Neural cell (in vitro differentiated cells): ENCODE data around the gene LMNB1. TPM values are rescaled to one million over a fixed set of nuclear protein-coding genes. Genes with fewer than 3 reads are reported as not detected.

Experiments
- H2AFZ ChIP-seq: fragments of 200-600, 300-800 bp; sonication (generic), shearing (Covaris generic); 2 replicates; pipeline ENCODE4 v1.6.0; 2014; ENCODE audit warnings: low read depth, mild to moderate bottlenecking, antibody characterized with exemption, low read length, moderate library complexity
- H3F3A ChIP-seq: fragments of 200-600 bp; shearing (Covaris generic); 2 replicates; pipeline ENCODE4 v1.6.1; 2016; ENCODE audit warnings: mild to moderate bottlenecking, moderate library complexity, mixed read lengths, antibody characterized with exemption, low read length; ENCODE audit not compliant: insufficient read depth, poor library complexity, severe bottlenecking
- H3K27ac ChIP-seq: fragments of 200-600, 300-800 bp; sonication (generic), shearing (Covaris generic); 2 replicates; pipeline ENCODE4 v1.5.1; 2014; ENCODE audit warnings: mild to moderate bottlenecking, low read length, moderate library complexity
- H3K27me3 ChIP-seq: fragments of 300-800, 200-600 bp; sonication (generic), shearing (Covaris generic); 2 replicates; pipeline ENCODE4 v1.6.0; 2014; ENCODE audit warnings: mild to moderate bottlenecking, low read depth, low read length, moderate library complexity; ENCODE audit not compliant: insufficient read depth
- H3K36me3 ChIP-seq: fragments of 300-800, 200-600 bp; sonication (generic), shearing (Covaris generic); 2 replicates; pipeline ENCODE4 v1.5.1; 2014; ENCODE audit warnings: mild to moderate bottlenecking, antibody characterized with exemption, low read length, moderate library complexity; ENCODE audit not compliant: insufficient read depth
- H3K4me2 ChIP-seq: fragments of 300-800, 200-600 bp; sonication (generic), shearing (Covaris generic); 2 replicates; pipeline ENCODE4 v1.6.0; 2014; ENCODE audit warnings: mild to moderate bottlenecking, low read length
- H3K4me3 ChIP-seq: fragments of 300-800, 200-600 bp; sonication (generic), shearing (Covaris generic); 2 replicates; pipeline ENCODE4 v1.5.1; 2014; ENCODE audit warnings: mild to moderate bottlenecking, low read length, moderate library complexity
- H3K79me2 ChIP-seq: fragments of 200-600 bp; shearing (Covaris generic); replicated peaks from 2 replicates; pipeline ENCODE4 v1.6.0; 2014; ENCODE audit warnings: mild to moderate bottlenecking, low read length, moderate library complexity; ENCODE audit not compliant: insufficient read depth
- H3K9ac ChIP-seq: fragments of 300-800, 200-600 bp; sonication (generic), shearing (Covaris generic); 2 replicates; pipeline ENCODE4 v1.6.1; 2016; ENCODE audit warnings: mild to moderate bottlenecking, low read length, mixed read lengths
- H3K9me2 ChIP-seq: fragments of 200-600 bp; shearing (Covaris generic); 2 replicates; pipeline ENCODE4 v1.6.1; 2016; ENCODE audit warnings: mild to moderate bottlenecking, low read length, mixed read lengths; ENCODE audit not compliant: insufficient read depth
- H3K9me3 ChIP-seq: fragments of 200-600, 300-800 bp; sonication (generic), shearing (Covaris generic); 2 replicates; pipeline ENCODE4 v1.6.1; 2016; ENCODE audit warnings: mild to moderate bottlenecking, mixed run types, low read length, moderate library complexity, mixed read lengths
- H4K20me1 ChIP-seq: fragments of 200-600 bp; shearing (Covaris generic); 2 replicates; pipeline ENCODE4 v1.6.1; 2016; ENCODE audit warnings: mild to moderate bottlenecking, mixed run types; ENCODE audit not compliant: insufficient read depth
- CTCF ChIP-seq: fragments of 450-650 bp; IDR thresholded peaks from 2 replicates; pipeline ENCODE4 v1.5.1; 2014; ENCODE audit warnings: antibody characterized with exemption, mild to moderate bottlenecking, moderate library complexity; ENCODE audit not compliant: poor library complexity, severe bottlenecking
- EP300 ChIP-seq: fragments of 450-650 bp; conservative IDR thresholded peaks from 2 replicates; pipeline ENCODE4 v1.6.1; 2014; ENCODE audit warnings: antibody characterized with exemption, mild to moderate bottlenecking, moderate library complexity; ENCODE audit not compliant: poor library complexity, severe bottlenecking
- EZH2 ChIP-seq: fragments of 200-600, 300-800 bp; shearing (Covaris generic), sonication (generic); IDR thresholded peaks from 2 replicates; pipeline ENCODE4 v1.6.1; 2014; ENCODE audit warnings: antibody characterized with exemption, low read length, borderline replicate concordance, mild to moderate bottlenecking; ENCODE audit not compliant: insufficient read depth, poor library complexity, severe bottlenecking
- MXI1 ChIP-seq: fragments of 450-650 bp; conservative IDR thresholded peaks from 2 replicates; pipeline ENCODE4 v1.6.1; 2014; ENCODE audit warnings: antibody characterized with exemption, mild to moderate bottlenecking; ENCODE audit not compliant: poor library complexity, severe bottlenecking
- POLR2AphosphoS5 ChIP-seq: IDR thresholded peaks from 2 replicates; pipeline ENCODE4 v1.6.1; 2012
- RAD21 ChIP-seq: fragments of 450-650 bp; conservative IDR thresholded peaks from 2 replicates; pipeline ENCODE4 v1.6.1; 2014; ENCODE audit warnings: antibody characterized with exemption, mild to moderate bottlenecking, moderate library complexity
- SMC3 ChIP-seq: fragments of 450-650 bp; conservative IDR thresholded peaks from 2 replicates; pipeline ENCODE4 v1.6.1; 2014; ENCODE audit warnings: antibody characterized with exemption, mild to moderate bottlenecking, moderate library complexity; ENCODE audit not compliant: poor library complexity
- TAF1 ChIP-seq: IDR thresholded peaks from 2 replicates; pipeline ENCODE4 v1.6.1; 2012; ENCODE audit warnings: low read depth
- polyA plus RNA-seq: library from polyadenylated mRNA; depleted of rRNA; stranded (reverse); fragments of >200 nt; gene quantifications from 2 replicates; pipeline ENCODE4 v1.2.3, GENCODE V29; 2014
- TF ChIP-seq, protein P1 (sequence below): IDR thresholded peaks from 2 replicates; pipeline ENCODE4 v1.6.1; 2012; ENCODE audit warnings: borderline replicate concordance

The LMNB1 gene
- polyA plus RNA-seq, 1 donor from 2014 or later, result 91.0 TPM

GRCh38 chr5:126819253-126819652, 42.3 kb downstream of the LMNB1 start:
- Histone ChIP-seq H4K20me1 (no peaks in the 10 kb centered on the region), H3K4me3 (no peak overlapping the region), H3F3A (no peaks in the 10 kb centered on the region), H3K27me3 (no peaks in the 10 kb centered on the region), H3K36me3 (peaks cover 13% of the 10 kb centered on the region), H3K4me2 (no peak overlapping the region), H3K79me2 (no peaks in the 10 kb centered on the region), H3K9me2 (no peaks in the 10 kb centered on the region), H3K9ac (no peak overlapping the region), H2AFZ (no peak overlapping the region), H3K27ac (no peak overlapping the region), H3K9me3 (no peaks in the 10 kb centered on the region)
- TF ChIP-seq RAD21 (no peak), POLR2AphosphoS5 (no peak), TAF1 (no peak), EP300 (no peak), EZH2 (no peak), SMC3 (no peak), MXI1 (no peak), CTCF (no peak)
- TF ChIP-seq, protein P1, sequence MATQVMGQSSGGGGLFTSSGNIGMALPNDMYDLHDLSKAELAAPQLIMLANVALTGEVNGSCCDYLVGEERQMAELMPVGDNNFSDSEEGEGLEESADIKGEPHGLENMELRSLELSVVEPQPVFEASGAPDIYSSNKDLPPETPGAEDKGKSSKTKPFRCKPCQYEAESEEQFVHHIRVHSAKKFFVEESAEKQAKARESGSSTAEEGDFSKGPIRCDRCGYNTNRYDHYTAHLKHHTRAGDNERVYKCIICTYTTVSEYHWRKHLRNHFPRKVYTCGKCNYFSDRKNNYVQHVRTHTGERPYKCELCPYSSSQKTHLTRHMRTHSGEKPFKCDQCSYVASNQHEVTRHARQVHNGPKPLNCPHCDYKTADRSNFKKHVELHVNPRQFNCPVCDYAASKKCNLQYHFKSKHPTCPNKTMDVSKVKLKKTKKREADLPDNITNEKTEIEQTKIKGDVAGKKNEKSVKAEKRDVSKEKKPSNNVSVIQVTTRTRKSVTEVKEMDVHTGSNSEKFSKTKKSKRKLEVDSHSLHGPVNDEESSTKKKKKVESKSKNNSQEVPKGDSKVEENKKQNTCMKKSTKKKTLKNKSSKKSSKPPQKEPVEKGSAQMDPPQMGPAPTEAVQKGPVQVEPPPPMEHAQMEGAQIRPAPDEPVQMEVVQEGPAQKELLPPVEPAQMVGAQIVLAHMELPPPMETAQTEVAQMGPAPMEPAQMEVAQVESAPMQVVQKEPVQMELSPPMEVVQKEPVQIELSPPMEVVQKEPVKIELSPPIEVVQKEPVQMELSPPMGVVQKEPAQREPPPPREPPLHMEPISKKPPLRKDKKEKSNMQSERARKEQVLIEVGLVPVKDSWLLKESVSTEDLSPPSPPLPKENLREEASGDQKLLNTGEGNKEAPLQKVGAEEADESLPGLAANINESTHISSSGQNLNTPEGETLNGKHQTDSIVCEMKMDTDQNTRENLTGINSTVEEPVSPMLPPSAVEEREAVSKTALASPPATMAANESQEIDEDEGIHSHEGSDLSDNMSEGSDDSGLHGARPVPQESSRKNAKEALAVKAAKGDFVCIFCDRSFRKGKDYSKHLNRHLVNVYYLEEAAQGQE, result no peak

DNA sequence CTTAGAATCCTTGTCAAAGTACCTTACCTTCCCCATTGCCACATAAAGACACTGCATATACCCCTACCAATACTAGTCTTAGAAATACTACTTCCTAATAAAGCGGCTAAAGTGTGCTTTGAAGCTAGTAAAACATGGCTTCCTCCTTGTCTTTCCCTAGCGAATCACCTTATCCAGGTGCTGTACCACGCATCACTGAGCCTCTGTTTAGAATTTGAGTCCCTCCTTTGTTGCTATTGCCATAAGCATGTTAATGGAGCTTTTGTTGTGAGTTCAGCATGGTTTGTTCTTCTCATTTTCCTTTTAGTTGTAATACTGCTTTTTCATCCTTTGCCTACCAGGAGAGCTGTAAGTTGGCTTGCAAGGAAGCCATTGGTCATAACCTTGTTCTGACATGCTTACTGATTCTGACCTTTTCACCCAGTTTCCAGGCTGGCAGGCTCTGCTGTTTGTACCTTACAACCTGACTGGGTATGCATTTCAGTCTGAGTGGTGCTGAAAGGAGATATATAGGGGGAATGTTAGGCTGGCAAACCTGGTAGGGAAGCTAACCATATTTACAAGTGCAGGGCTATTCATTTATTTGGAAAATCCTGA, 49.8 kb downstream of the LMNB1 start:
- Histone ChIP-seq H4K20me1 (no peaks in the 10 kb centered on the region), H3K4me2 (no peak overlapping the region)

More for the DNA sequence above, 49.8 kb downstream of the LMNB1 start:
- no peaks in the 10 kb centered on the region for H3K9me2 ChIP-seq
- no peak overlapping the region for H3K27ac ChIP-seq
- H3F3A ChIP-seq, result no peaks in the 10 kb centered on the region
- H3K27me3 ChIP-seq, result no peaks in the 10 kb centered on the region
- H3K36me3 ChIP-seq, result peaks cover 11% of the 10 kb centered on the region
- H2AFZ ChIP-seq, result no peak overlapping the region
- H3K4me3 ChIP-seq, result no peak overlapping the region
- H3K9ac ChIP-seq, result no peak overlapping the region
- TF ChIP-seq SMC3 (no peak), POLR2AphosphoS5 (no peak), TAF1 (no peak), RAD21 (no peak), EP300 (no peak), CTCF (no peak), MXI1 (no peak), EZH2 (no peak)
- TF ChIP-seq, protein P1, result no peak
- no peaks in the 10 kb centered on the region for H3K79me2 ChIP-seq
- H3K9me3 ChIP-seq, result no peaks in the 10 kb centered on the region
